H9 (cell line): ENCODE data around the gene TXNRD1. TPM values are rescaled to one million over a fixed set of nuclear protein-coding genes. Genes with fewer than 3 reads are reported as not detected.

ENCODE experiments used
- DNase-seq: peaks from one replicate; pipeline ENCODE4 v3.0.0-alpha.2; 2017
- H2AFZ ChIP-seq: one replicate; pipeline ENCODE4 v1.6.1; 2013; ENCODE audit warnings: mild to moderate bottlenecking, low read length, control low read depth, moderate library complexity
- H2AK5ac ChIP-seq: 2 replicates; pipeline ENCODE4 v1.6.1; 2013; ENCODE audit warnings: low read length, control low read depth, mixed read lengths; ENCODE audit not compliant: insufficient read length
- H2BK120ac ChIP-seq: one replicate; pipeline ENCODE4 v1.6.1; 2013; ENCODE audit warnings: low read depth, mild to moderate bottlenecking, low read length, control low read depth, inconsistent platforms; ENCODE audit not compliant: poor library complexity, severe bottlenecking
- H2BK12ac ChIP-seq: 2 replicates; pipeline ENCODE4 v1.6.1; 2013; ENCODE audit warnings: low read length, control low read depth, mixed read lengths, low read depth; ENCODE audit not compliant: insufficient read length
- H2BK15ac ChIP-seq: 2 replicates; pipeline ENCODE4 v1.6.1; 2013; ENCODE audit warnings: low read depth, low read length, control low read depth
- H2BK20ac ChIP-seq: one replicate; pipeline ENCODE4 v1.6.1; 2013; ENCODE audit warnings: low read depth, mild to moderate bottlenecking, low read length, control low read depth, inconsistent platforms; ENCODE audit not compliant: poor library complexity, severe bottlenecking
- H2BK5ac ChIP-seq: 2 replicates; pipeline ENCODE4 v1.6.1; 2013; ENCODE audit warnings: low read length, control low read depth, mixed read lengths; ENCODE audit not compliant: insufficient read length
- H3K14ac ChIP-seq: 2 replicates; pipeline ENCODE4 v1.6.1; 2013; ENCODE audit warnings: low read length, control low read depth; ENCODE audit not compliant: insufficient read depth
- H3K18ac ChIP-seq: 2 replicates; pipeline ENCODE4 v1.6.1; 2013; ENCODE audit warnings: low read depth, mild to moderate bottlenecking, mixed read lengths, low read length, control low read depth; ENCODE audit not compliant: insufficient read length
- H3K23ac ChIP-seq: 2 replicates; pipeline ENCODE4 v1.6.1; 2013; ENCODE audit warnings: low read length, control low read depth, mixed read lengths, low read depth; ENCODE audit not compliant: insufficient read length
- H3K23me2 ChIP-seq: 2 replicates; pipeline ENCODE4 v1.6.1; 2013; ENCODE audit warnings: low read depth, mild to moderate bottlenecking, mixed read lengths, low read length, control low read depth; ENCODE audit not compliant: insufficient read length, poor library complexity, severe bottlenecking
- H3K27ac ChIP-seq: 2 replicates; pipeline ENCODE4 v1.5.1; 2013; ENCODE audit warnings: low read length, control low read depth, mixed read lengths, low read depth; ENCODE audit not compliant: insufficient read length
- H3K27me3 ChIP-seq: 2 replicates; pipeline ENCODE4 v1.6.1; 2013; ENCODE audit warnings: low read length, control low read depth, inconsistent platforms; ENCODE audit not compliant: insufficient read depth
- H3K4ac ChIP-seq: 2 replicates; pipeline ENCODE4 v1.6.1; 2013; ENCODE audit warnings: low read depth, mild to moderate bottlenecking, control low read depth, inconsistent platforms, low read length, moderate library complexity
- H3K4me1 ChIP-seq: 2 replicates; pipeline ENCODE4 v1.6.1; 2013; ENCODE audit warnings: low read length, control low read depth, inconsistent platforms; ENCODE audit not compliant: insufficient read depth
- H3K4me2 ChIP-seq: 2 replicates; pipeline ENCODE4 v1.6.1; 2013; ENCODE audit warnings: low read length, control low read depth, mixed read lengths; ENCODE audit not compliant: insufficient read length, insufficient read depth
- H3K56ac ChIP-seq: 2 replicates; pipeline ENCODE4 v1.6.1; 2013; ENCODE audit warnings: low read depth, mild to moderate bottlenecking, mixed read lengths, low read length, control low read depth; ENCODE audit not compliant: insufficient read length
- H3K79me1 ChIP-seq: 2 replicates; pipeline ENCODE4 v1.6.1; 2013; ENCODE audit warnings: low read depth, mild to moderate bottlenecking, moderate library complexity, low read length, control low read depth, inconsistent platforms; ENCODE audit not compliant: insufficient read depth, poor library complexity, severe bottlenecking
- H3K79me2 ChIP-seq: 2 replicates; pipeline ENCODE4 v1.6.1; 2013; ENCODE audit warnings: low read length, control low read depth, inconsistent platforms; ENCODE audit not compliant: insufficient read depth
- H3K9ac ChIP-seq: 2 replicates; pipeline ENCODE4 v1.6.1; 2013; ENCODE audit warnings: low read length, control low read depth, mixed read lengths; ENCODE audit not compliant: insufficient read length; ENCODE audit errors: extremely low read depth
- H3K9me3 ChIP-seq: one replicate; pipeline ENCODE4 v1.6.1; 2013; ENCODE audit warnings: low read depth, low read length, inconsistent platforms; ENCODE audit not compliant: control insufficient read depth
- H3T11ph ChIP-seq: one replicate; pipeline ENCODE4 v1.6.1; 2013; ENCODE audit warnings: mild to moderate bottlenecking, low read length, control low read depth, inconsistent platforms
- H4K20me1 ChIP-seq: one replicate; pipeline ENCODE4 v1.6.1; 2013; ENCODE audit not compliant: control insufficient read depth, insufficient read length, insufficient read depth
- H4K5ac ChIP-seq: 2 replicates; pipeline ENCODE4 v1.6.1; 2013; ENCODE audit warnings: low read depth, mild to moderate bottlenecking, mixed read lengths, low read length, control low read depth; ENCODE audit not compliant: insufficient read length
- H4K8ac ChIP-seq: replicated peaks from 2 replicates; pipeline ENCODE4 v1.6.1; 2013; ENCODE audit warnings: low read length, control low read depth, mixed read lengths, low read depth; ENCODE audit not compliant: insufficient read length
- H4K91ac ChIP-seq: 2 replicates; pipeline ENCODE4 v1.6.1; 2013; ENCODE audit warnings: low read depth, mild to moderate bottlenecking, moderate library complexity, mixed read lengths, low read length, control low read depth; ENCODE audit not compliant: insufficient read length
- H3K27ac Mint-ChIP-seq, 3 experiments: 2 replicates in 2 of 3; 3 replicates in 1 of 3; pipeline ENCODE4 v1.8.0; 2020 to 2021; ENCODE audit warnings: mixed read lengths in 3 of 3, mild to moderate bottlenecking in 1 of 3, moderate library complexity in 1 of 3
- H3K27me3 Mint-ChIP-seq: 2 replicates; pipeline ENCODE4 v1.8.0; 2021; ENCODE audit warnings: low read depth, mild to moderate bottlenecking, moderate library complexity, mixed read lengths
- H3K36me3 Mint-ChIP-seq, 3 experiments: 2 replicates in 2 of 3; 3 replicates in 1 of 3; pipeline ENCODE4 v1.8.0; 2020 to 2021; ENCODE audit warnings: low read depth in 3 of 3, mixed read lengths in 3 of 3; ENCODE audit not compliant: insufficient read depth in 1 of 3
- H3K4me1 Mint-ChIP-seq, 2 experiments: 2 replicates each; pipeline ENCODE4 v1.8.0; 2020; ENCODE audit warnings: mixed read lengths in 2 of 2
- H3K4me3 Mint-ChIP-seq, 2 experiments: 2 replicates in 1 of 2; 3 replicates in 1 of 2; pipeline ENCODE4 v1.8.0; 2020 to 2021; ENCODE audit warnings: mild to moderate bottlenecking in 2 of 2, mixed read lengths in 2 of 2, moderate library complexity in 1 of 2
- H3K9me3 Mint-ChIP-seq, 2 experiments: 2 replicates in 1 of 2; 3 replicates in 1 of 2; pipeline ENCODE4 v1.8.0; 2020; ENCODE audit warnings: mild to moderate bottlenecking in 2 of 2, mixed read lengths in 2 of 2, moderate library complexity in 1 of 2
- CTCF ChIP-seq: fragments of 200-600 bp; sonication (generic); conservative IDR thresholded peaks from 3 replicates; pipeline ENCODE4 v1.8.0; 2021; ENCODE audit warnings: antibody characterized with exemption, mild to moderate bottlenecking
- WGBS: extraction: QIAGEN DNeasy Blood & Tissue Kit; methylation state at CpG from one replicate; pipeline ENCODE4 v1.1.7; 2013; ENCODE audit warnings: missing lambda C conversion rate, low lambda C conversion rate, mixed read lengths; ENCODE audit not compliant: insufficient read length; ENCODE audit errors: extremely low coverage; 5-methylcytosine and 5-hydroxymethylcytosine counted together
- total RNA-seq: library from RNA; stranded (reverse); gene quantifications from 2 replicates; pipeline ENCODE4 v1.2.1, GENCODE V29; 2021

Gene TXNRD1
- total RNA-seq, 1 experiment from 2014 or later, result 100 TPM

- Mint-ChIP-seq H3K27me3 (peaks cover 39% of the 10 kb centered on the region), H3K27ac (no peak overlapping the region), H3K9me3 (no peaks in the 10 kb centered on the region), H3K36me3 (no peaks in the 10 kb centered on the region), H3K4me1 (peaks cover 9 to 13% of the 10 kb centered on the region in 2 experiments), H3K4me3 (no peak overlapping the region)
- Histone ChIP-seq H3K23me2 (no peaks in the 10 kb centered on the region), H3K79me1 (no peaks in the 10 kb centered on the region), H4K8ac (no peak overlapping the region), H2AK5ac (no peak overlapping the region), H3K9ac (no peak overlapping the region), H3K79me2 (no peaks in the 10 kb centered on the region), H2BK15ac (no peak overlapping the region), H3K4ac (no peak overlapping the region), H3K27me3 (no peaks in the 10 kb centered on the region), H3K27ac (no peak overlapping the region), H3K4me1 (no peaks in the 10 kb centered on the region; the same call in 1 of the 2 replicates), H2BK5ac (no peak overlapping the region), H3K56ac (no peak overlapping the region), H4K91ac (no peak overlapping the region), H2BK12ac (no peak overlapping the region), H2AFZ (no peak overlapping the region), H3K18ac (no peak overlapping the region), H4K5ac (no peak overlapping the region), H3K14ac (no peak overlapping the region), H3T11ph (no peak overlapping the region), H4K20me1 (no peaks in the 10 kb centered on the region), H3K9me3 (no peaks in the 10 kb centered on the region), H3K23ac (no peak overlapping the region), H2BK20ac (no peak overlapping the region), H2BK120ac (no peak overlapping the region), H3K4me2 (no peak overlapping the region)
- no peak for TF ChIP-seq CTCF
- WGBS, result no CpG with 5 or more reads among the region's 5 CpGs
- no peak for DNase-seq
Observed at GRCh38 chr12:104247698-104248097, 32.1 kb downstream of the TXNRD1 start.
